ENCODE results near the gene BCAS1.
"Not testable (repeated sequence)": the region's sequence is repeated elsewhere in the genome, so short reads cannot be mapped to it uniquely, and the experiment has no call there.

Gene BCAS1

GRCh38 chr20:53974785-53975555, 95.4 kb downstream of the BCAS1 start:
- no peak for ATAC-seq
- TF ChIP-seq ESRRG (CRISPR knock-in tag; IDR thresholded peaks at IDR 0.05), result no peak
- no peak for TF ChIP-seq ZC3H10 (CRISPR knock-in tag; IDR thresholded peaks at IDR 0.05)
- no peak for TF ChIP-seq ISL1 (CRISPR knock-in tag; IDR thresholded peaks at IDR 0.05)
- no peak for TF ChIP-seq CSRNP3 (CRISPR knock-in tag; IDR thresholded peaks at IDR 0.05)
- no peak for TF ChIP-seq CREB5 (CRISPR knock-in tag; IDR thresholded peaks at IDR 0.05; ENCODE audit: low read depth)
- TF ChIP-seq OSR1 (CRISPR knock-in tag; IDR thresholded peaks at IDR 0.05), result no peak
- TF ChIP-seq RARB (CRISPR knock-in tag; IDR thresholded peaks at IDR 0.05), result no peak
- no peak for TF ChIP-seq ZFP30 (CRISPR knock-in tag; IDR thresholded peaks at IDR 0.05)
- no peak for TF ChIP-seq TSHZ2 (CRISPR knock-in tag; IDR thresholded peaks at IDR 0.05)
- TF ChIP-seq ZNF70 (CRISPR knock-in tag; IDR thresholded peaks at IDR 0.05), result no peak
- no peak for TF ChIP-seq GLIS3 (CRISPR knock-in tag; IDR thresholded peaks at IDR 0.05)
- no peak for TF ChIP-seq TOX (CRISPR knock-in tag; IDR thresholded peaks at IDR 0.05; ENCODE audit: borderline replicate concordance)
- no peak for TF ChIP-seq TCF4 (CRISPR knock-in tag; IDR thresholded peaks at IDR 0.05; ENCODE audit: borderline replicate concordance)
- no peak for TF ChIP-seq ZNF8 (CRISPR knock-in tag; IDR thresholded peaks at IDR 0.05)
- TF ChIP-seq POU6F1 (CRISPR knock-in tag; IDR thresholded peaks at IDR 0.05; ENCODE audit: borderline replicate concordance, low read depth), result no peak
- no peak for TF ChIP-seq SNAI2 (CRISPR knock-in tag; IDR thresholded peaks at IDR 0.05)
- TF ChIP-seq PPARA (CRISPR knock-in tag; IDR thresholded peaks at IDR 0.05; ENCODE audit: borderline replicate concordance), result no peak

GRCh38 chr20:53973882-53974281, 96.5 kb downstream of the BCAS1 start:
- ATAC-seq, result not testable (repeated sequence)

GRCh38 chr20:53972179-53972578, 98.2 kb downstream of the BCAS1 start:
- TF ChIP-seq TCF4 (CRISPR knock-in tag; IDR thresholded peaks at IDR 0.05; ENCODE audit: borderline replicate concordance) (no peak), SNAI2 (CRISPR knock-in tag; IDR thresholded peaks at IDR 0.05) (no peak), TSHZ2 (CRISPR knock-in tag; IDR thresholded peaks at IDR 0.05) (no peak), RARB (CRISPR knock-in tag; IDR thresholded peaks at IDR 0.05) (no peak), ISL1 (CRISPR knock-in tag; IDR thresholded peaks at IDR 0.05) (no peak), OSR1 (CRISPR knock-in tag; IDR thresholded peaks at IDR 0.05) (no peak), CREB5 (CRISPR knock-in tag; IDR thresholded peaks at IDR 0.05; ENCODE audit: low read depth) (no peak)
- ATAC-seq, result no peak
